ENCODE data around the gene DENND1C.

Gene DENND1C

DNA sequence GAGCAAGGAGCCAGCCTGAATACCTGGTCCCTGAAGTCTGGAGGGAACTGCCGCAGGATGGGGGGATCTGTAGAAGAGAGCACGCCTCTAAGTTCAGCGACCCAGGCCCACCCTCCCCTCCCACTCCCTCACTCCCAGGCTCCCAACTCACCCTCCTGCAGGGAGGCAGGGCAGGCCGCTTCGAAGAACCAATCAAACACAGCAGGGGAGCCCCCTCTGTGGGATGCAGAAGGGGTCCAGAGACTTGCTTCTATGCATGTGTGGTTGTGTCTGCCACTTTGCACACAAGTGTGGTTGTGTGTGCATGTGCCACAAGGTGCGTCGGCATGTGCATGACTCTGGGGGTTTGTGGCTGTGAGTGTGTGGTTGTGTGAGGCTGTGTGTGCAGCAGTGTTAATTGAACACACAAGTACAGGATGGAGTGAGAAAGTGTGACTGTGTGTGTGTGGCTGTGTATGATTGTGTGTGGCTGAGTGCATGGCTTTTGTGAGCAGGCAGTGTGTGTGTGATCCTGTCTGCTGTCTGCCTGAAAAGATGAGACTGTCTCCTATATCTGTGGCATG, 1.7 kb downstream of the DENND1C start:
- no peaks in the 10 kb centered on the region for H3K9me2 ChIP-seq (ENCODE audit: low read depth, low read length)
- no peaks in the 10 kb centered on the region for H3K79me2 ChIP-seq (ENCODE audit: insufficient read depth, low read length)
- no peak overlapping the region for H3K9ac ChIP-seq (ENCODE audit: low read length)
- peaks cover 31% of the 10 kb centered on the region for H3K36me3 ChIP-seq (ENCODE audit: insufficient read depth, low read length)
- H3F3A ChIP-seq (ENCODE audit: insufficient read depth, low read length) = no peaks in the 10 kb centered on the region
- H3K27ac ChIP-seq (ENCODE audit: low read depth, low read length, poor library complexity, severe bottlenecking) = peak overlapping the region; percentile 27
- H3K4me3 ChIP-seq (ENCODE audit: low read depth, low read length, poor library complexity, severe bottlenecking) = no peak overlapping the region
- no peaks in the 10 kb centered on the region for H3K9me3 ChIP-seq (ENCODE audit: low read length)
- H3K27me3 ChIP-seq (ENCODE audit: insufficient read depth, low read length) = no peaks in the 10 kb centered on the region
- H4K20me1 ChIP-seq (ENCODE audit: insufficient read depth, low read length) = no peaks in the 10 kb centered on the region
- H3K4me1 ChIP-seq (ENCODE audit: insufficient read depth, low read length, severe bottlenecking) = peaks cover 26% of the 10 kb centered on the region
- no peak for TF ChIP-seq EZH2 (IDR thresholded peaks at IDR 0.05; ENCODE audit: borderline replicate concordance, low read length)
- TF ChIP-seq, protein P1, sequence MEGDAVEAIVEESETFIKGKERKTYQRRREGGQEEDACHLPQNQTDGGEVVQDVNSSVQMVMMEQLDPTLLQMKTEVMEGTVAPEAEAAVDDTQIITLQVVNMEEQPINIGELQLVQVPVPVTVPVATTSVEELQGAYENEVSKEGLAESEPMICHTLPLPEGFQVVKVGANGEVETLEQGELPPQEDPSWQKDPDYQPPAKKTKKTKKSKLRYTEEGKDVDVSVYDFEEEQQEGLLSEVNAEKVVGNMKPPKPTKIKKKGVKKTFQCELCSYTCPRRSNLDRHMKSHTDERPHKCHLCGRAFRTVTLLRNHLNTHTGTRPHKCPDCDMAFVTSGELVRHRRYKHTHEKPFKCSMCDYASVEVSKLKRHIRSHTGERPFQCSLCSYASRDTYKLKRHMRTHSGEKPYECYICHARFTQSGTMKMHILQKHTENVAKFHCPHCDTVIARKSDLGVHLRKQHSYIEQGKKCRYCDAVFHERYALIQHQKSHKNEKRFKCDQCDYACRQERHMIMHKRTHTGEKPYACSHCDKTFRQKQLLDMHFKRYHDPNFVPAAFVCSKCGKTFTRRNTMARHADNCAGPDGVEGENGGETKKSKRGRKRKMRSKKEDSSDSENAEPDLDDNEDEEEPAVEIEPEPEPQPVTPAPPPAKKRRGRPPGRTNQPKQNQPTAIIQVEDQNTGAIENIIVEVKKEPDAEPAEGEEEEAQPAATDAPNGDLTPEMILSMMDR (IDR thresholded peaks at IDR 0.05; ENCODE audit: low read length) = no peak
- no peak overlapping the region for H2AFZ ChIP-seq (ENCODE audit: low read length)
- H3K4me2 ChIP-seq (ENCODE audit: low read length) = no peak overlapping the region

DNA sequence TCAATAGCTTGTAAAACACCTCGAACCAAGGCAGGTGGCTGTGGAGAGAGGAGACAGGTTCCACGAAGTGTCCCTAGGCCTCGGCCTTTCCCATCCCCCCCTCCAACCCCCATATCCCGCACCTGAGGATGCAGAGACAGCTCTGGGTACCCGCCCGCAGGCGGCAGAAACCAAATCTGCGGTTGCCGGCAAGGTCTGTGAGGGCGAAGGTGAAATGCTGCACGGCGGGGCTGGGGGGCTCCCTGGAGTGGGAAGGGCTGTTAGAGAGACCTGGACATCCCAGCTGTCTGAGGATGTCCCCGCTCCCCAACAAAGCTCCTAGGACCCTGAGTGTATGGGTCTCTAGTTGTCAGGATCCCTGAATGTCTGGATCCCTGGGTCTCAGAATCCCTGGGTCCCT, 2.8 kb downstream of the DENND1C start:
- peaks cover 36% of the 10 kb centered on the region for H3K36me3 ChIP-seq (ENCODE audit: insufficient read depth, low read length)
- no peak overlapping the region for H3K4me2 ChIP-seq (ENCODE audit: low read length)
- TF ChIP-seq, protein P1 (IDR thresholded peaks at IDR 0.05; ENCODE audit: low read length) = no peak
- TF ChIP-seq EZH2 (IDR thresholded peaks at IDR 0.05; ENCODE audit: borderline replicate concordance, low read length) = no peak
- H3K9me2 ChIP-seq (ENCODE audit: low read depth, low read length) = no peaks in the 10 kb centered on the region
- H4K20me1 ChIP-seq (ENCODE audit: insufficient read depth, low read length) = no peaks in the 10 kb centered on the region
- H3K79me2 ChIP-seq (ENCODE audit: insufficient read depth, low read length) = no peaks in the 10 kb centered on the region
- H3K4me1 ChIP-seq (ENCODE audit: insufficient read depth, low read length, severe bottlenecking) = peaks cover 26% of the 10 kb centered on the region
- no peaks in the 10 kb centered on the region for H3K9me3 ChIP-seq (ENCODE audit: low read length)
- H3K9ac ChIP-seq (ENCODE audit: low read length) = no peak overlapping the region
- no peaks in the 10 kb centered on the region for H3K27me3 ChIP-seq (ENCODE audit: insufficient read depth, low read length)
- H2AFZ ChIP-seq (ENCODE audit: low read length) = no peak overlapping the region
- H3F3A ChIP-seq (ENCODE audit: insufficient read depth, low read length) = no peaks in the 10 kb centered on the region
- no peak overlapping the region for H3K4me3 ChIP-seq (ENCODE audit: low read depth, low read length, poor library complexity, severe bottlenecking)
- no peak overlapping the region for H3K27ac ChIP-seq (ENCODE audit: low read depth, low read length, poor library complexity, severe bottlenecking)

DNA sequence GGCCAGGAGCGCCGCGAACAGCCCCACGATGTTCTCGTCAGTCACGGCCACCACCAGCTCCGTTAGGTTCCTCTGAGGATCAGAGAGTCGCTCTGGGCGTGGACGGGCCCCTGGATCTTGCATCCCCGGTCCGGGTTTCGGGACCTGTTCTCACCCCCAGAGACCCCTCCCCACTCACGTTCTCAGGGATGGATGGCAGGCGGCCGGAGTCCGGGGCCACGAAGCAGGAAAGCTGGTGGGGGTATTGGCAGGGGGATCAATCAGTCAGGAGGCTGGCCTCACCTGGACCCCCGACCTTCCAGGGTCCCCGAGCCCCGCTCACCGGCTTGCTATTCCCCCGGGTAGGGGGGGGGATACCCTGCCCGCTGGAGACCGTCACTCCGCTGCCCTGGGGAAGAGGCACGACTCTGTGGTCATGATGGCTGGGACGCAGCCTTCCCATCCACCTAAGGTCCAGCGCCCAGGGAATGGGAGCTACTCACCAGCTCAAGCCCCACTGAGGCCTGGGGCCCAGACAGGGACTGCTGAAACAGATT, 4.6 kb downstream of the DENND1C start:
- no peaks in the 10 kb centered on the region for H3K9me3 ChIP-seq (ENCODE audit: low read length)

More for the DNA sequence above, 4.6 kb downstream of the DENND1C start:
- H3K27ac ChIP-seq (ENCODE audit: low read depth, low read length, poor library complexity, severe bottlenecking) = no peak overlapping the region
- no peaks in the 10 kb centered on the region for H3K27me3 ChIP-seq (ENCODE audit: insufficient read depth, low read length)
- peaks cover 15% of the 10 kb centered on the region for H3K4me1 ChIP-seq (ENCODE audit: insufficient read depth, low read length, severe bottlenecking)
- H2AFZ ChIP-seq (ENCODE audit: low read length) = no peak overlapping the region
- TF ChIP-seq, protein P1 (IDR thresholded peaks at IDR 0.05; ENCODE audit: low read length) = no peak
- no peak for TF ChIP-seq EZH2 (IDR thresholded peaks at IDR 0.05; ENCODE audit: borderline replicate concordance, low read length)
- no peak overlapping the region for H3K4me2 ChIP-seq (ENCODE audit: low read length)
- no peak overlapping the region for H3K4me3 ChIP-seq (ENCODE audit: low read depth, low read length, poor library complexity, severe bottlenecking)
- no peaks in the 10 kb centered on the region for H3K9me2 ChIP-seq (ENCODE audit: low read depth, low read length)
- H4K20me1 ChIP-seq (ENCODE audit: insufficient read depth, low read length) = no peaks in the 10 kb centered on the region
- H3K9ac ChIP-seq (ENCODE audit: low read length) = no peak overlapping the region
- H3K79me2 ChIP-seq (ENCODE audit: insufficient read depth, low read length) = no peaks in the 10 kb centered on the region
- no peaks in the 10 kb centered on the region for H3F3A ChIP-seq (ENCODE audit: insufficient read depth, low read length)
- H3K36me3 ChIP-seq (ENCODE audit: insufficient read depth, low read length) = peaks cover 36% of the 10 kb centered on the region
